ENCODE results near the gene SWAP70. TPM values are rescaled to one million over a fixed set of nuclear protein-coding genes. Genes with fewer than 3 reads are reported as not detected.

The SWAP70 gene
- total RNA-seq, 1 donor from 2014 or later, result 22.6 TPM

GRCh38 chr11:9711454-9712307 lies 47.8 kb downstream of the SWAP70 start:
- intact Hi-C loops (cut with DNase I), result no loop called here
- no peak for DNase-seq (ENCODE audit: missing footprints)
- no peak for ATAC-seq

GRCh38 chr11:9714272-9714940 lies 50.5 kb downstream of the SWAP70 start:
- intact Hi-C loops (cut with DNase I), result no loop called here
- ATAC-seq, result no peak

GRCh38 chr11:9716275-9717039 lies 52.6 kb downstream of the SWAP70 start:
- DNase-seq (ENCODE audit: missing footprints), result no peak
- peak; percentile 70 for ATAC-seq
- intact Hi-C loops (cut with DNase I), result no loop called here

More at GRCh38 chr11:9714272-9714940, 50.5 kb downstream of the SWAP70 start:
- DNase-seq (ENCODE audit: missing footprints), result no peak

- intact Hi-C loops (cut with DNase I), result no loop called here
- ATAC-seq (no peak), DNase-seq (ENCODE audit: missing footprints) (no peak)
These were observed 53.1 kb downstream of the SWAP70 start for GRCh38 chr11:9717040-9717357.

- no peak for DNase-seq (ENCODE audit: missing footprints)
- intact Hi-C loops (cut with DNase I), result no loop called here
- ATAC-seq, result no peak
These were observed 53.8 kb downstream of the SWAP70 start for GRCh38 chr11:9717719-9718118.

- DNase-seq (ENCODE audit: missing footprints) (no peak), ATAC-seq (no peak)
- intact Hi-C loops (cut with DNase I), result no loop called here
These were observed 54.3 kb downstream of the SWAP70 start for GRCh38 chr11:9718147-9718546.

GRCh38 chr11:9719566-9720289 lies 55.9 kb downstream of the SWAP70 start:
- ATAC-seq (peak; percentile 18), DNase-seq (ENCODE audit: missing footprints) (no peak)
- intact Hi-C loops (cut with DNase I), result loop anchor here (5.0 kb wide), 1 partner anchor 37 kb away; no protein-coding TSS in a partner anchor

GRCh38 chr11:9720290-9720630 lies 56.4 kb downstream of the SWAP70 start:
- intact Hi-C loops (cut with DNase I), result loop anchor here (5.0 kb wide), 1 partner anchor 38 kb away; no protein-coding TSS in a partner anchor
- ATAC-seq (peak; percentile 28), DNase-seq (ENCODE audit: missing footprints) (no peak)

GRCh38 chr11:9722023-9722422 lies 58.1 kb downstream of the SWAP70 start:
- DNase-seq (ENCODE audit: missing footprints), result no peak
- intact Hi-C loops (cut with DNase I), result loop anchor here (5.0 kb wide), 1 partner anchor 40 kb away; no protein-coding TSS in a partner anchor
- no peak for ATAC-seq

GRCh38 chr11:9722893-9723292 lies 59.0 kb downstream of the SWAP70 start:
- DNase-seq (ENCODE audit: missing footprints), result no peak
- intact Hi-C loops (cut with DNase I), result loop anchor here (5.0 kb wide), 1 partner anchor 41 kb away; no protein-coding TSS in a partner anchor
- ATAC-seq, result no peak

- ATAC-seq (no peak), DNase-seq (ENCODE audit: missing footprints) (no peak)
- intact Hi-C loops (cut with DNase I), result no loop called here
These were observed 62.6 kb downstream of the SWAP70 start for GRCh38 chr11:9726321-9727022.

GRCh38 chr11:9728058-9728457 lies 64.2 kb downstream of the SWAP70 start:
- DNase-seq (ENCODE audit: missing footprints), result no peak
- ATAC-seq, result no peak
- intact Hi-C loops (cut with DNase I), result no loop called here

GRCh38 chr11:9731256-9731655 lies 67.4 kb downstream of the SWAP70 start:
- ATAC-seq, result no peak
- no peak for DNase-seq (ENCODE audit: missing footprints)
- intact Hi-C loops (cut with DNase I), result no loop called here

- intact Hi-C loops (cut with DNase I), result no loop called here
- no peak for ATAC-seq
- DNase-seq (ENCODE audit: missing footprints), result no peak
These were observed 68.6 kb downstream of the SWAP70 start for GRCh38 chr11:9732453-9732852.

- intact Hi-C loops (cut with DNase I), result no loop called here
- no peak for DNase-seq (ENCODE audit: missing footprints)
- no peak for ATAC-seq
These were observed 69.3 kb downstream of the SWAP70 start for GRCh38 chr11:9733212-9733611.

GRCh38 chr11:9735236-9735635 lies 71.4 kb downstream of the SWAP70 start:
- intact Hi-C loops (cut with DNase I), result no loop called here
- DNase-seq (ENCODE audit: missing footprints) (no peak), ATAC-seq (no peak)

- ATAC-seq (no peak), DNase-seq (ENCODE audit: missing footprints) (no peak)
- intact Hi-C loops (cut with DNase I), result no loop called here
These were observed 72.0 kb downstream of the SWAP70 start for GRCh38 chr11:9735919-9736318.

- no peak for DNase-seq (ENCODE audit: missing footprints)
- intact Hi-C loops (cut with DNase I), result no loop called here
- ATAC-seq, result no peak
These were observed 72.5 kb downstream of the SWAP70 start for GRCh38 chr11:9736365-9736764.
